GM23338 (cell line): ENCODE measurements around the gene GATA5.

Experiments
- EZH2 ChIP-seq: fragments of 200-600 bp; sonication (generic); IDR thresholded peaks from one replicate; pipeline ENCODE4 v1.8.0; 2017; ENCODE audit warnings: antibody characterized with exemption, mild to moderate bottlenecking, low read depth; ENCODE audit not compliant: unreplicated experiment
- EZH2phosphoT487 ChIP-seq: fragments of 200-600 bp; sonication (generic); IDR thresholded peaks from one replicate; pipeline ENCODE4 v1.8.1; 2018; ENCODE audit warnings: antibody characterized with exemption; ENCODE audit not compliant: unreplicated experiment
- POLR2AphosphoS5 ChIP-seq: IDR thresholded peaks from 2 replicates; pipeline ENCODE4 v1.6.1; 2016; ENCODE audit warnings: antibody characterized with exemption, low read depth
- ZNF331 ChIP-seq: fragments of 250-450 bp; sonication (Bioruptor Pico); IDR thresholded peaks from 2 replicates; pipeline ENCODE4 v1.5.0; 2020; ENCODE audit warnings: low read depth, mild to moderate bottlenecking, moderate library complexity
- TF ChIP-seq, protein P1 (sequence below), 2 experiments: fragments of 200-600 bp in 1 of 2; sonication (generic) in 1 of 2; conservative IDR thresholded peaks; 2 replicates each; pipeline versions ENCODE4 v1.5.1 to v1.6.1; 2016 to 2017; ENCODE audit warnings: antibody characterized with exemption in 2 of 2, low read depth in 2 of 2, mild to moderate bottlenecking in 2 of 2, moderate library complexity in 1 of 2

DNA sequence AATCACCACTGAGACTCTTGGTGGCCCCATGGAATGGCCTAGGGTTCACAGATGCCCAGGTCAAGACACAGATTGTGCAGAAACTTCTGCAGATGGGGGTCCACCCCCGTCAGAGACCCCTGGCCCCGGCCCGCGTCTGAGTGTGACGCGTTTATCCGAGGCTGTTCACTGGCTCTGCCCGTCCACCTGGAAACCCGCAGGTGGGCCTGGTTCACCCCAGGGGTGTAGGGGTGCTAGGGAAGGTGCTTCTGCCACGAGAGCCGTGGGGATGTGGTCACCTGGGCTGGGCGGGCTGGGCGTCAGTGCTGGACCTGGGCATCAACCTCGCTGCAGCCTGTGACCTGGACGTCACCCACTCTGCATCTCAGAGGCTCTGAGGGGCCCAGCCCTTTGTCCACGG, 39.5 kb upstream of the GATA5 start:
- TF ChIP-seq ZNF331 (no peak), POLR2AphosphoS5 (no peak), EZH2 (no peak), EZH2phosphoT487 (no peak)
- TF ChIP-seq, protein P1, sequence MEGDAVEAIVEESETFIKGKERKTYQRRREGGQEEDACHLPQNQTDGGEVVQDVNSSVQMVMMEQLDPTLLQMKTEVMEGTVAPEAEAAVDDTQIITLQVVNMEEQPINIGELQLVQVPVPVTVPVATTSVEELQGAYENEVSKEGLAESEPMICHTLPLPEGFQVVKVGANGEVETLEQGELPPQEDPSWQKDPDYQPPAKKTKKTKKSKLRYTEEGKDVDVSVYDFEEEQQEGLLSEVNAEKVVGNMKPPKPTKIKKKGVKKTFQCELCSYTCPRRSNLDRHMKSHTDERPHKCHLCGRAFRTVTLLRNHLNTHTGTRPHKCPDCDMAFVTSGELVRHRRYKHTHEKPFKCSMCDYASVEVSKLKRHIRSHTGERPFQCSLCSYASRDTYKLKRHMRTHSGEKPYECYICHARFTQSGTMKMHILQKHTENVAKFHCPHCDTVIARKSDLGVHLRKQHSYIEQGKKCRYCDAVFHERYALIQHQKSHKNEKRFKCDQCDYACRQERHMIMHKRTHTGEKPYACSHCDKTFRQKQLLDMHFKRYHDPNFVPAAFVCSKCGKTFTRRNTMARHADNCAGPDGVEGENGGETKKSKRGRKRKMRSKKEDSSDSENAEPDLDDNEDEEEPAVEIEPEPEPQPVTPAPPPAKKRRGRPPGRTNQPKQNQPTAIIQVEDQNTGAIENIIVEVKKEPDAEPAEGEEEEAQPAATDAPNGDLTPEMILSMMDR (conservative IDR thresholded peaks at IDR 0.05; ENCODE audit: low read depth in 2 of 2): no peak
